ENCODE data around the gene RRP8.

RRP8 gene

GRCh38 chr11:6632116-6633073, 29.0 kb upstream of the RRP8 start:
- DNase-seq, result no peak

GRCh38 chr11:6631361-6631890, 28.0 kb upstream of the RRP8 start:
- no peak for DNase-seq

- DNase-seq, result no peak
Measured at GRCh38 chr11:6630632-6631291, 27.3 kb upstream of the RRP8 start.

GRCh38 chr11:6629892-6630631, 26.6 kb upstream of the RRP8 start:
- no peak for DNase-seq

- DNase-seq, result no peak
Measured at GRCh38 chr11:6629573-6629891, 26.1 kb upstream of the RRP8 start.

- DNase-seq, result no peak
Measured at GRCh38 chr11:6628526-6628925, 25.1 kb upstream of the RRP8 start.

- no peak for DNase-seq
Measured at GRCh38 chr11:6627762-6628241, 24.4 kb upstream of the RRP8 start.

- DNase-seq, result no peak
Measured at GRCh38 chr11:6626971-6627761, 23.8 kb upstream of the RRP8 start.

- no peak for DNase-seq
Measured at GRCh38 chr11:6625832-6626420, 22.5 kb upstream of the RRP8 start.

- DNase-seq, result no peak
Measured at GRCh38 chr11:6625156-6625831, 21.9 kb upstream of the RRP8 start.

- no peak for DNase-seq
Measured at GRCh38 chr11:6623391-6624363, 20.3 kb upstream of the RRP8 start.

- DNase-seq, result no peak
Measured at GRCh38 chr11:6622261-6623171, 19.1 kb upstream of the RRP8 start.

GRCh38 chr11:6621711-6622211, 18.3 kb upstream of the RRP8 start:
- DNase-seq, result no peak

- DNase-seq, result no peak
Measured at GRCh38 chr11:6620636-6621035, 17.2 kb upstream of the RRP8 start.

GRCh38 chr11:6619004-6619745, 15.8 kb upstream of the RRP8 start, which contains the start of gene TPP1:
Gene TPP1, minus strand, starts transcription at chr11:6619422. Its CDS starts 22 bp downstream, at chr11:6619400.
- peak; percentile 83 for DNase-seq

GRCh38 chr11:6618117-6619003, 14.9 kb upstream of the RRP8 start:
- DNase-seq, result peak; percentile 44

- no peak for DNase-seq
Measured at GRCh38 chr11:6617315-6617781, 13.9 kb upstream of the RRP8 start.

Data from GDM1 (cell line).